B cell (primary cell): ENCODE measurements around the gene BATF2. TPM values are rescaled to one million over a fixed set of nuclear protein-coding genes. Genes with fewer than 3 reads are reported as not detected.

Experiments
- ATAC-seq: fragments of 200-7000 bp; cut with Tn5 transposase; one replicate; pipeline ENCODE4 v1.10.0; 2021; ENCODE audit warnings: low read depth, mild to moderate bottlenecking, moderate number of reproducible peaks, moderate library complexity
- CTCF ChIA-PET: fragments of 350-600 bp; sonication (Branson Sonifier 250); formaldehyde crosslinking; loops from one replicate; lab custom pipeline; 2021; ENCODE audit warnings: antibody characterized with exemption, inconsistent platforms; lab: Charles Lee
- POLR2A ChIA-PET: fragments of 350-600 bp; sonication (Branson Sonifier 250); formaldehyde crosslinking; loops from one replicate; lab custom pipeline; 2021; ENCODE audit warnings: antibody characterized with exemption; lab: Charles Lee
- DNase-seq: peaks from one replicate; pipeline ENCODE4 v3.0.0; 2013
- H2AFZ ChIP-seq: 2 replicates; pipeline ENCODE4 v1.6.1; 2012; ENCODE audit warnings: mild to moderate bottlenecking, low read depth, low read length; ENCODE audit not compliant: insufficient read depth, poor library complexity, severe bottlenecking
- H3K27ac ChIP-seq, 2 donors: 1 replicate in 1 of 2; 2 replicates in 1 of 2; pipeline ENCODE4 v1.5.1; 2012 to 2013; ENCODE audit warnings: low read length in 2 of 2, mild to moderate bottlenecking in 2 of 2, moderate library complexity in 1 of 2
- H3K27me3 ChIP-seq, 4 experiments: fragments of 200-600 bp in 1 of 4; sonication (generic) in 1 of 4; replicated peaks in 1 of 4; 1 replicate in 2 of 4; 2 replicates in 2 of 4; pipeline versions ENCODE4 v1.6.1 to v1.7.0; 2013 to 2016; ENCODE audit warnings: low read length in 3 of 4, mild to moderate bottlenecking in 2 of 4, mixed read lengths in 1 of 4, moderate library complexity in 1 of 4; ENCODE audit not compliant: insufficient read depth in 4 of 4, control insufficient read depth in 3 of 4; ENCODE audit errors: control extremely low read depth in 1 of 4
- H3K36me3 ChIP-seq, 2 experiments: replicated peaks in 1 of 2; 1 replicate in 1 of 2; 2 replicates in 1 of 2; pipeline versions ENCODE4 v1.6.1 to v1.7.1; 2013; ENCODE audit warnings: low read length in 1 of 2; ENCODE audit not compliant: insufficient read depth in 2 of 2, control insufficient read depth in 1 of 2; ENCODE audit errors: control extremely low read depth in 1 of 2, extremely low read depth in 1 of 2
- H3K4me1 ChIP-seq, 2 donors: fragments of 200-600 bp in 1 of 2; sonication (generic) in 1 of 2; 1 replicate in 1 of 2; 2 replicates in 1 of 2; pipeline versions ENCODE4 v1.5.1 to v1.6.1; 2013 to 2017; ENCODE audit warnings: low read length in 2 of 2; ENCODE audit not compliant: control insufficient read depth in 2 of 2, insufficient read depth in 2 of 2
- H3K4me2 ChIP-seq: replicated peaks from 2 replicates; pipeline ENCODE3; 2012; ENCODE audit warnings: mild to moderate bottlenecking, low read depth, low read length; ENCODE audit not compliant: poor library complexity, severe bottlenecking
- H3K4me3 ChIP-seq, 5 experiments: fragments of 200-600 bp in 1 of 5; sonication (generic) in 1 of 5; 1 replicate in 3 of 5; 2 replicates in 2 of 5; pipeline versions ENCODE4 v1.5.1 to v1.7.0; 2011 to 2016; ENCODE audit warnings: low read length in 4 of 5, mild to moderate bottlenecking in 4 of 5, low read depth in 2 of 5, control low read depth in 1 of 5, moderate library complexity in 1 of 5; ENCODE audit not compliant: insufficient read depth in 1 of 5; ENCODE audit errors: control extremely low read depth in 1 of 5, extremely low read depth in 1 of 5
- H3K79me2 ChIP-seq: fragments of 200-600 bp; sonication (generic); one replicate; pipeline ENCODE4 v1.6.0; 2016; ENCODE audit warnings: low read length; ENCODE audit not compliant: control insufficient read depth, insufficient read depth
- H3K9ac ChIP-seq: fragments of 200-600 bp; sonication (generic); 2 replicates; pipeline ENCODE4 v1.6.1; 2017; ENCODE audit warnings: mild to moderate bottlenecking, low read length, moderate library complexity
- H3K9me3 ChIP-seq, 3 donors: one replicate each; pipeline versions ENCODE4 v1.6.1 to v1.7.1; 2013; ENCODE audit warnings: low read length in 2 of 3; ENCODE audit not compliant: control insufficient read depth in 2 of 3, insufficient read depth in 1 of 3; ENCODE audit errors: control extremely low read depth in 1 of 3
- H4K20me1 ChIP-seq: 2 replicates; pipeline ENCODE4 v1.6.0; 2012; ENCODE audit warnings: mild to moderate bottlenecking, low read length; ENCODE audit not compliant: insufficient read depth, control insufficient read depth, poor library complexity, severe bottlenecking
- H3K27ac Mint-ChIP-seq: one replicate; pipeline ENCODE4 v1.8.0; 2021; ENCODE audit warnings: mixed read lengths
- H3K27me3 Mint-ChIP-seq: one replicate; pipeline ENCODE4 v1.8.0; 2021; ENCODE audit warnings: mixed read lengths
- H3K4me1 Mint-ChIP-seq: one replicate; pipeline ENCODE4 v1.8.0; 2021; ENCODE audit warnings: mixed read lengths
- H3K4me3 Mint-ChIP-seq: one replicate; pipeline ENCODE4 v1.8.0; 2021; ENCODE audit warnings: mixed read lengths
- H3K9me3 Mint-ChIP-seq: one replicate; pipeline ENCODE4 v1.8.0; 2022; ENCODE audit warnings: mixed read lengths; ENCODE audit not compliant: insufficient read depth
- CTCF ChIP-seq: fragments of 200-600 bp; IDR thresholded peaks from one replicate; pipeline ENCODE4 v1.8.0; 2022; ENCODE audit warnings: antibody characterized with exemption, mild to moderate bottlenecking
- EZH2 ChIP-seq: IDR thresholded peaks from 2 replicates; pipeline ENCODE4 v1.6.1; 2012; ENCODE audit warnings: borderline replicate concordance, low read depth, mild to moderate bottlenecking, moderate library complexity, low read length; ENCODE audit not compliant: insufficient read depth, poor library complexity, severe bottlenecking
- WGBS: methylation state at CpG from one replicate; pipeline ENCODE4 v1.1.5; 2013; ENCODE audit warnings: missing lambda C conversion rate; ENCODE audit not compliant: insufficient coverage; 5-methylcytosine and 5-hydroxymethylcytosine counted together
- intact Hi-C: fragments of 100-400 bp; cut with micrococcal nuclease; formaldehyde crosslinking; loops from one replicate; pipeline ENCODE4 v1.10.0; 2022
- polyA plus RNA-seq: library from polyadenylated mRNA; depleted of rRNA; stranded (reverse); fragments of >200 nt; gene quantifications from 2 replicates; pipeline ENCODE4 v1.2.3, GENCODE V29; 2012
- total RNA-seq, 2 donors: library from RNA; stranded (reverse); fragments of 120-200 nt in 1 of 2; gene quantifications; 1 replicate in 1 of 2; 2 replicates in 1 of 2; pipeline versions ENCODE4 v1.2.3 to v1.2.4, GENCODE V29; 2013 to 2022

BATF2 gene
- total and polyA plus RNA-seq, 2 donors (not counting 1 experiment from before 2014, with no cell fraction given): 0.62 to 1.7 TPM

- Histone ChIP-seq H4K20me1 (no peaks in the 10 kb centered on the region), H2AFZ (no peak overlapping the region), H3K9me3 (no peaks in the 10 kb centered on the region), H3K27me3 (no peaks in the 10 kb centered on the region), H3K4me3 (no peak overlapping the region), H3K27ac (no peak overlapping the region), H3K4me1 (peaks cover 1 to 23% of the 10 kb centered on the region in 2 donors), H3K4me2 (no peak overlapping the region), H3K36me3 (peaks cover 0 to 29% of the 10 kb centered on the region in 2 experiments), H3K9ac (no peak overlapping the region), H3K79me2 (peaks cover 35% of the 10 kb centered on the region)
- intact Hi-C loops: no loop called here
- WGBS: 100% methylated on average over 4 of the region's 7 CpGs
- ChIA-PET POLR2A (no interaction called here), CTCF (no interaction called here)
- Mint-ChIP-seq H3K4me3 (no peak overlapping the region), H3K27me3 (no peaks in the 10 kb centered on the region), H3K4me1 (peaks cover 12% of the 10 kb centered on the region), H3K27ac (no peak overlapping the region), H3K9me3 (no peaks in the 10 kb centered on the region)
- no peak for ATAC-seq
- TF ChIP-seq EZH2 (no peak), CTCF (no peak)
- DNase-seq: no peak
Measured at GRCh38 chr11:65019824-65020223, 23.1 kb upstream of the BATF2 start.

GRCh38 chr11:65017937-65018336 lies 21.2 kb upstream of the BATF2 start:
- H3K79me2 ChIP-seq: peaks cover 35% of the 10 kb centered on the region
- ATAC-seq: no peak
- Mint-ChIP-seq H3K9me3 (no peaks in the 10 kb centered on the region), H3K4me3 (no peak overlapping the region), H3K27ac (no peak overlapping the region), H3K4me1 (peaks cover 21% of the 10 kb centered on the region), H3K27me3 (no peaks in the 10 kb centered on the region)
- H3K4me1 ChIP-seq: peaks cover 8 to 32% of the 10 kb centered on the region in 2 donors
- no peaks in the 10 kb centered on the region for H4K20me1 ChIP-seq
- POLR2A ChIA-PET: interaction anchor here (1.0 kb wide), 1 partner anchor 9 kb away, joined by 3 read pairs; the partner anchor contains the start of gene SNX15
- H3K9ac ChIP-seq: no peak overlapping the region
- CTCF ChIA-PET: interaction anchor here (1.0 to 1.2 kb wide), 2 partner anchors 9 to 312 kb away, joined by 3 read pairs; no protein-coding TSS in a partner anchor
- no peak for TF ChIP-seq CTCF
- TF ChIP-seq EZH2: no peak
- no peaks in the 10 kb centered on the region for H3K9me3 ChIP-seq
- peaks cover 0 to 29% of the 10 kb centered on the region in 2 experiments for H3K36me3 ChIP-seq
- no peak overlapping the region for H3K27ac ChIP-seq
- H3K27me3 ChIP-seq: no peaks in the 10 kb centered on the region
- H3K4me3 ChIP-seq: no peak overlapping the region
- H2AFZ ChIP-seq: no peak overlapping the region
- no peak for DNase-seq
- no peak overlapping the region for H3K4me2 ChIP-seq
- intact Hi-C loops: no loop called here
- 97% methylated on average over 5 of the region's 6 CpGs for WGBS
